ENCODE results near the gene EEFSEC. TPM values are rescaled to one million over a fixed set of nuclear protein-coding genes. Genes with fewer than 3 reads are reported as not detected.

Gene EEFSEC
- total and polyA plus RNA-seq, 10 donors = 8.5 to 19.2 (median 14.2) TPM

- no peak for TF ChIP-seq POLR2AphosphoS5 (IDR thresholded peaks at IDR 0.05)
- intact Hi-C loops (cut with DNase I; ENCODE audit: low total_unique reads) = loop anchor here (5.0 to 10.0 kb wide), 3 partner anchors 70 to 180 kb away; no protein-coding TSS in a partner anchor
- WGBS, 5 donors = 88 to 94% (median 93%) methylated on average over 12 to 15 of the region's 15 CpGs
Measured at GRCh38 chr3:128427175-128427857, 274.0 kb downstream of the EEFSEC start.

GRCh38 chr3:128427872-128428822, 274.9 kb downstream of the EEFSEC start:
- whole genome bisulfite sequencing, 5 donors = 90 to 96% (median 92%) methylated on average over 17 to 19 of the region's 19 CpGs
- H3K27ac ChIP-seq = no peak overlapping the region
- H3K9me3 ChIP-seq = no peaks in the 10 kb centered on the region
- H3K36me3 ChIP-seq = no peaks in the 10 kb centered on the region
- TF ChIP-seq POLR2A (IDR thresholded peaks at IDR 0.05) (no peak), POLR2AphosphoS5 (IDR thresholded peaks at IDR 0.05) (no peak), CTCF (IDR thresholded peaks at IDR 0.05 in 8 of 11, conservative IDR thresholded peaks at IDR 0.05 in 3 of 11) (no peak)
- no peak overlapping the region for H3K4me3 ChIP-seq
- intact Hi-C loops (cut with DNase I; ENCODE audit: low total_unique reads) = loop anchor here (5.0 to 10.0 kb wide), 3 partner anchors 69 to 179 kb away; no protein-coding TSS in a partner anchor
- H3K4me1 ChIP-seq = peaks cover 3 to 25% (median 19%) of the 10 kb centered on the region in 6 donors
- DNase-seq = no peak
- peaks cover 1 to 77% (median 14%) of the 10 kb centered on the region in 7 donors for H3K27me3 ChIP-seq (replicated peaks in 1 of 7)

More at GRCh38 chr3:128427175-128427857, 274.0 kb downstream of the EEFSEC start:
- no peaks in the 10 kb centered on the region for H3K9me3 ChIP-seq
- DNase-seq = no peak
- H3K4me1 ChIP-seq = peaks cover 2 to 17% (median 12%) of the 10 kb centered on the region in 6 donors
- peaks cover 0 to 69% (median 6%) of the 10 kb centered on the region in 7 donors for H3K27me3 ChIP-seq (replicated peaks in 1 of 7)
- H3K4me3 ChIP-seq = no peak overlapping the region
- no peak overlapping the region for H3K27ac ChIP-seq
- no peaks in the 10 kb centered on the region for H3K36me3 ChIP-seq

GRCh38 chr3:128429275-128429674, 276.0 kb downstream of the EEFSEC start:
- H3K4me3 ChIP-seq = no peak overlapping the region
- H3K27me3 ChIP-seq (replicated peaks in 1 of 7) = peaks cover 3 to 89% (median 19%) of the 10 kb centered on the region in 7 donors
- 92 to 96% (median 93%) methylated on average over 11 to 15 of the region's 15 CpGs for WGBS, 5 donors
- no peaks in the 10 kb centered on the region for H3K36me3 ChIP-seq
- TF ChIP-seq POLR2A (IDR thresholded peaks at IDR 0.05) (no peak), CTCF (IDR thresholded peaks at IDR 0.05 in 8 of 11, conservative IDR thresholded peaks at IDR 0.05 in 3 of 11) (no peak), POLR2AphosphoS5 (IDR thresholded peaks at IDR 0.05) (no peak)
- DNase-seq = no peak
- intact Hi-C loops (cut with DNase I; ENCODE audit: low total_unique reads) = loop anchor here (5.0 to 10.0 kb wide), 3 partner anchors 68 to 178 kb away; no protein-coding TSS in a partner anchor
- no peaks in the 10 kb centered on the region for H3K9me3 ChIP-seq
- no peak overlapping the region for H3K27ac ChIP-seq
- peaks cover 3 to 26% (median 20%) of the 10 kb centered on the region in 6 donors for H3K4me1 ChIP-seq

GRCh38 chr3:128429751-128430150, 276.5 kb downstream of the EEFSEC start:
- 84 to 95% (median 91%) methylated on average over 7 to 8 of the region's 8 CpGs for WGBS, 5 donors
- peaks cover 3 to 93% (median 19%) of the 10 kb centered on the region in 7 donors for H3K27me3 ChIP-seq (replicated peaks in 1 of 7)
- H3K4me1 ChIP-seq = peaks cover 3 to 26% (median 20%) of the 10 kb centered on the region in 6 donors
- TF ChIP-seq CTCF (IDR thresholded peaks at IDR 0.05 in 8 of 11, conservative IDR thresholded peaks at IDR 0.05 in 3 of 11) (no peak), POLR2A (IDR thresholded peaks at IDR 0.05) (no peak), POLR2AphosphoS5 (IDR thresholded peaks at IDR 0.05) (no peak)
- no peak overlapping the region for H3K4me3 ChIP-seq
- no peaks in the 10 kb centered on the region for H3K36me3 ChIP-seq
- no peak overlapping the region for H3K27ac ChIP-seq
- intact Hi-C loops (cut with DNase I; ENCODE audit: low total_unique reads) = loop anchor here (5.0 to 10.0 kb wide), 3 partner anchors 68 to 178 kb away; no protein-coding TSS in a partner anchor
- H3K9me3 ChIP-seq = no peaks in the 10 kb centered on the region
- DNase-seq = no peak
